HUDEP-2 (cell line): ENCODE measurements around the gene SF3B3.

ENCODE experiments used
- DNase-seq, 76 experiments: peaks; one replicate each; lab custom pipeline; 2025; ENCODE audit not compliant: unreplicated experiment in 76 of 76; lab: John Stamatoyannopoulos, UW

Gene SF3B3

DNA sequence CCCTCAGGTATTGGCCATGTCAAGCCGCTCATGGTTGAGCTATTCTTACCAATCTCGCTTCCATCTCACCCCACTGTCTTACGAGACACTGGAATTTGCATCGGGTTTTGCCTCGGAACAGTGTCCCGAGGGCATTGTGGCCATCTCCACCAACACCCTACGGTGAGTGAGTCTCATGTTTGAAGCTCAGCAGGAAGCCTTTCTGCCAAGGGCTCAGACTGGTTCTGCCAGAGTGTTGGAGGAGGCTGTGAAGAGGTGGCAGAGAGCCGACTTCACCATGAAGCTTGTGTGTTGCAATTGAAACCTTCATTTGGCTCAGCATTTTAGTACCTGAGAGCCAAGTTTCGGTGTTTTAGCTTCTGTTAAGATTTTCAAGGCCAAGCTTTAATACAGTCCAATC lies 38.0 kb downstream of the SF3B3 start:
- DNase-seq, result no peak

GRCh38 chr16:70563636-70564035 lies 40.0 kb downstream of the SF3B3 start:
- no peak for DNase-seq

DNA sequence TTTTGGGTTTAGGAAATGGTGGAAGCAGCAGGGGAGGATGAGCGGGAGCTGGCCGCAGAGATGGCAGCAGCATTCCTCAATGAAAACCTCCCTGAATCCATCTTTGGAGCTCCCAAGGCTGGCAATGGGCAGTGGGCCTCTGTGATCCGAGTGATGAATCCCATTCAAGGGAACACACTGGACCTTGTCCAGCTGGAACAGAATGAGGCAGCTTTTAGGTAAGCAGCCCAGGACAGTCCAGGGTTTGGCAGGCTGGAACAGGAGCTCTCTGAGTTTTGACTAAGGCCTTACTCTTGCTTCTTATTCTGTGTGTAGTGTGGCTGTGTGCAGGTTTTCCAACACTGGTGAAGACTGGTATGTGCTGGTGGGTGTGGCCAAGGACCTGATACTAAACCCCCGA lies 41.4 kb downstream of the SF3B3 start:
- no peak for DNase-seq

GRCh38 chr16:70568601-70569237 lies 45.1 kb downstream of the SF3B3 start:
- DNase-seq, result no peak

- no peak for DNase-seq
These were observed 46.1 kb downstream of the SF3B3 start for GRCh38 chr16:70569752-70570151.

GRCh38 chr16:70570967-70571570 lies 47.5 kb downstream of the SF3B3 start:
- DNase-seq, result no peak

GRCh38 chr16:70571623-70572022 lies 48.0 kb downstream of the SF3B3 start:
- no peak for DNase-seq

GRCh38 chr16:70572050-70572925 lies 48.7 kb downstream of the SF3B3 start:
- no peak for DNase-seq

GRCh38 chr16:70572926-70573270 lies 49.3 kb downstream of the SF3B3 start:
- no peak for DNase-seq

- DNase-seq, result no peak
These were observed 50.0 kb downstream of the SF3B3 start for GRCh38 chr16:70573451-70574121.

DNA sequence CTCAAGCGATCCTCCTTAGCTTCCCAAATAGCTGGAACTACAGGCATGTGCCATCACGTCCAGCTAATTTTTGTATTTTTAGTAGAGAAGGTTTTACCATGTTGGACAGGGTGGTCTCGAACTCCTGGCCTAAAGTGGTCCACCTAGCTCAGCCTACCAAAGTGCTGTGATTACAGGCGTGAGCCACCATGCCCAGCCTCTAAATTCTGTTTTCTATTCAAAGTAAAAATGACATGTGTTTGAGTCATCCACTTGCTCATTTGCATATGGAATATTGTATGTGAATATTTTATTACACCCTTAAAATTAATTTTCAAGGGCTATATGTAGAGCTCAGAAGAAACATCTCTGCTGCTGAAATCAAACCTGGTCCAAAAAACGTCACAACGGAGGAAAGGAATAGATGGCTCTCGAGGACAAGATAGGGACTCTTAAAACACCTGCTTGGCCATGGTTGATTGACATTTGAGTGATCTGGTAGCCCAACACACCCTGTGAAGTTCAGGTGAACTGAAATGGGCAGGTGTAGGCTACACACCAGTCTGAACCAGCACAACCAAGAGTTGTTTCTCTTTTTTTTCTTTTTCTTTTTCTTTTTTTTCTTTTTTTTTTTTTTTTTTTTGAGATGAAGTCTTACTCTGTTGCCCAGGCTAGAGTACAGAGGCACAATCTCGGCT lies 51.1 kb downstream of the SF3B3 start:
- DNase-seq, result no peak

- DNase-seq, result no peak
These were observed 51.8 kb downstream of the SF3B3 start for GRCh38 chr16:70575376-70575775.

GRCh38 chr16:70576431-70577255 lies 53.0 kb downstream of the SF3B3 start:
- DNase-seq, result peak in 2 of 76 experiments; percentile 13 to 15

- DNase-seq, result no peak
These were observed 53.7 kb downstream of the SF3B3 start for GRCh38 chr16:70577256-70577698.

GRCh38 chr16:70578035-70578434 lies 54.4 kb downstream of the SF3B3 start:
- DNase-seq, result no peak

DNA sequence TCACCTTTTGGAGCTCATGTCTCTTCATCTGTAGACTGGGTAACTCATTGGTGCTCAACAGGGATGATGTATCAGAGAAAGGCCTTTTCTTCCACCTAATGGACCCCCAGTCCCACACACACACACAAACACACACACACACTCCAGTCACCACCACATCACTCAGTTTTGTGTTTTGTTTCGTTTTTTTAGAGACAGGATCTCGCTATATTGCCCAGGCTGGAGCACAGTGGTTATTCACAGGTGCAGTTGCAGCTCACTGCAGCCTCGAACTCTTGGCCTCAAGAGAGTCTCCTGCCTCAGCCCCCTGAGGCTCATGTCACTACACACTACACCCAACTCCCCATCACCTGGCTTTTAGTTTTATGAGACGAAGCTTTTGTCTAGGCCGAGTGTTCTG lies 55.6 kb downstream of the SF3B3 start:
- DNase-seq, result no peak

DNA sequence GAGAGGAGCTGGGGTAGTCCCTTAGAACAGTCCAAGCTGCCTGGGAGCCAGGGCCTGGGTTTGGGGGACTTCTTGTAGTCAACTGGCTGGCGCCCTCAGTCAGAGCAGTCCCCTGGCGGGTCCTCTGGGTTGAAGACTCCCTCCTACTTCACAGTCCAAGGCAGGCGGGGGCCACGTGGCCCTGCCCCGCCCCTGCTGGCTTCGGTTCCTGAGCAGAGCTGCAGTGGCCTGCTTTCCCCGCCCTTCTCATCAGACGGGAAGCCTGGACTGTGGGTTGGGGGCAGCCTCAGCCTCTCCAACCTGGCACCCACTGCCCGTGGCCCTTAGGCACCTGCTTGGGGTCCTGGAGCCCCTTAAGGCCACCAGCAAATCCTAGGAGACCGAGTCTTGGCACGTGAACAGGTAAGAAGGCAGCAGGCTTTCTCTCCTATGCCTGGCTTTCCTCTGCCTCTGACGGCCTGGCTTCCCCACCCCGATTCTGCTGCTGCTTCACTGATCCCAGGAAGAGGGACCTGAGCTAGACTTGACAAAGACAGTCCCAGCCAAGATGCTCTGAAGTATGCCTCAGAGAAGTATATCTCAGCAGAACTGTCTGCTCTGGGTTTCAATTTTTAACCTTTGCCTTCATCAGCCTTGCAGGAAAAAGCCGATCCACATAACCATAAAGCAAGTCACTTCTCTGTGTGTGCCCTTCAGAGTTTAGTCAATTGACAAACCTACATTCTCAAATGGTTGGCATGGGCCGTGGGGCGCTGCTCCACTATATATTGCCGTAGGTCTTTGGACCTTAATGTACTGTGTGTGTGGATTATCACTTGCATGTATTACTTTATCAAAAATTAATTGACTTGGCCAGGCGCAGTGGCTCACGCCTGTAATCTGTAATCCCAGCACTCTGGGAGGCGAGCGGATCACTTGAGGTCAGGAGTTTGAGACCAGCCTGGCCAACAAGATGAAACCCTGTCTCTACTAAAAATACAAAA lies 56.3 kb downstream of the SF3B3 start:
- peak in 26 of 76 experiments; percentile 4 to 42 (median 21) for DNase-seq

- DNase-seq, result peak in 3 of 76 experiments; percentile 14 to 26 (median 18)
These were observed 58.8 kb downstream of the SF3B3 start for GRCh38 chr16:70582280-70582978.
